Activated T-cell treated with anti-CD3 and anti-CD28 coated beads, Interleukin-2, amount 50 U/mL, for 72 hours (primary cell): Measurements from ENCODE around the gene RCL1. TPM values are rescaled to one million over a fixed set of nuclear protein-coding genes. Genes with fewer than 3 reads are reported as not detected.

Experiments
- ATAC-seq, 2 donors: fragments of 150-1000 bp; cut with Tn5 transposase; replicated peaks in 1 of 2; 2 replicates each; pipeline ENCODE4 v1.10.0; 2021; ENCODE audit warnings: moderate library complexity in 2 of 2, mild to moderate bottlenecking in 1 of 2
- DNase-seq, 2 donors: peaks; one replicate each; pipeline ENCODE4 v3.0.0; 2021 to 2022; ENCODE audit warnings: mixed read lengths in 1 of 2
- H3K27ac Mint-ChIP-seq: one replicate; pipeline ENCODE4 v1.8.0; 2022; ENCODE audit warnings: mild to moderate bottlenecking, moderate library complexity, mixed read lengths
- H3K27me3 Mint-ChIP-seq: one replicate; pipeline ENCODE4 v1.8.0; 2022; ENCODE audit warnings: low read depth, mixed read lengths
- H3K36me3 Mint-ChIP-seq, 2 donors: one replicate each; pipeline ENCODE4 v1.8.0; 2022; ENCODE audit warnings: mixed read lengths in 2 of 2, mild to moderate bottlenecking in 1 of 2; ENCODE audit not compliant: insufficient read depth in 2 of 2
- H3K4me1 Mint-ChIP-seq: one replicate; pipeline ENCODE4 v1.8.0; 2022; ENCODE audit warnings: low read depth, mixed read lengths
- H3K4me3 Mint-ChIP-seq, 2 donors: one replicate each; pipeline ENCODE4 v1.8.0; 2022; ENCODE audit warnings: mild to moderate bottlenecking in 2 of 2, mixed read lengths in 2 of 2, moderate library complexity in 2 of 2
- H3K9me3 Mint-ChIP-seq, 2 donors: one replicate each; pipeline ENCODE4 v1.8.0; 2022; ENCODE audit warnings: mixed read lengths in 2 of 2
- total RNA-seq, 2 donors: library from RNA; stranded (reverse); gene quantifications; one replicate each; pipeline ENCODE4 v1.2.3, GENCODE V29; 2022

The RCL1 gene
- total RNA-seq, 2 donors from 2014 or later = 29.7 to 38.8 TPM

DNA sequence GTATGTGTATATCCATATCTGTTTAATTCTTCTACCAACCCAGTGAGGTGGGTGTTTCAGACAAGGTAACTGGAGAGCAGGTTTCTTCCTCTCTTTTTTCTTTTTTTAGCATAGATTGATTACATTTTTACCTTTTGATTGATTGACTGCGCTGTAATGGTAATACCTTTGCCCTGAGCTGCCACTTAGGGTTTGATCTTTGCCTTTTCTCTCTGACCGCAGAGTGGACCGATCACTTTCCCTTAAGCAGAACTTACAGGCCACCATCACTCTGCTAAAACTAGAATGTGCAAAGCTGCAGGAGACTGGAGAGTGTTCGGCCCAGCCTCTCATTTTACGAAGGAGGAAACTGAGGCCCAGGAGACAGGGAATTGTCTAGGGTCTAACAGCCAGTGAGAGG, 38.0 kb downstream of the RCL1 start:
- H3K4me1 Mint-ChIP-seq = peaks cover 44% of the 10 kb centered on the region
- H3K9me3 Mint-ChIP-seq = no peaks in the 10 kb centered on the region
- H3K27me3 Mint-ChIP-seq = no peaks in the 10 kb centered on the region
- DNase-seq = no peak
- H3K36me3 Mint-ChIP-seq = peaks cover 6 to 28% of the 10 kb centered on the region in 2 donors
- H3K4me3 Mint-ChIP-seq = no peak overlapping the region
- ATAC-seq = no peak
- no peak overlapping the region for H3K27ac Mint-ChIP-seq

DNA sequence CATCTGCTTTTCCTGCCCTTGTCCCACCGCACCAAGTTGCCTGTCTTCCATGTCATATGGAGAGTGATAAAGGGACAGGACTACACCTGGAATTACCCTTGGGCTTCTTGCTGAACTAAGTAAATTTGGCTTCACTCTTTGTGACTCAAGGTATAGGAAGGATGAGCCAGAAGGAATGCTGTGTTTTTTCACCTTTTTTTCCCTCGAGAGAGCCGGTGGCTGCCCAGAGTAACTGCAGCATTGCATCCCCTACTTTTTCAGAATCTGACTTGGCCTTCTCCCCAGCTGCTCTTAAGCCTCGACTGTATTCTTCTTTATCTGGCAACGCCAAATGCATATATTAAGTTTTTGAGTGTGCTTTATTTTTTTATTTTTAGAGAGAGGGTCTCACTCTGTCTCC, 38.4 kb downstream of the RCL1 start:
- ATAC-seq (no peak), DNase-seq (no peak)
- H3K36me3 Mint-ChIP-seq = peaks cover 8 to 28% of the 10 kb centered on the region in 2 donors
- no peaks in the 10 kb centered on the region for H3K27me3 Mint-ChIP-seq
- H3K4me1 Mint-ChIP-seq = peaks cover 45% of the 10 kb centered on the region
- no peak overlapping the region for H3K27ac Mint-ChIP-seq
- no peak overlapping the region for H3K4me3 Mint-ChIP-seq
- H3K9me3 Mint-ChIP-seq = no peaks in the 10 kb centered on the region

DNA sequence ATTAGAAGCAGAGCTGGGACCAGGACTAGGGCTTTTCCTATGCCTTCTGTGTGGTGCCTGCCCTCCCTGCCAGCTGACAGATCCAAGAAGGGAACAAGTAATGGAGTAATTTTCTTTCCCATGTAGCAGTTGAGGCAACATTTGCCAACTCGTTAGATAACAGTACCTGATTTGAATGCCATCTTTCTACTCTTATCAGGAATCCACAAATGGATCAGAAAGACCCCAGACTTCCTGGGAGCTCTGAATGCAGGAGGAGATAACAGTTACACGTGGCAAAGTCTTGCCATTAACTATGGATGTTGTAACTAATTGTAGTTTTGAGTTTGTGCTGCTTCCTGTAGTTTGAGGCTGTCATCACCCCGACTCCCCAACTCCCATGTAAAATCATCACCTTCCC, 39.2 kb downstream of the RCL1 start:
- DNase-seq = no peak
- no peak overlapping the region for H3K4me3 Mint-ChIP-seq
- no peak for ATAC-seq
- peaks cover 51% of the 10 kb centered on the region for H3K4me1 Mint-ChIP-seq
- H3K9me3 Mint-ChIP-seq = no peaks in the 10 kb centered on the region
- H3K36me3 Mint-ChIP-seq = peaks cover 8 to 32% of the 10 kb centered on the region in 2 donors
- no peaks in the 10 kb centered on the region for H3K27me3 Mint-ChIP-seq
- no peak overlapping the region for H3K27ac Mint-ChIP-seq

GRCh38 chr9:4832786-4833579, 40.2 kb downstream of the RCL1 start:
- Mint-ChIP-seq H3K4me1 (peaks cover 60% of the 10 kb centered on the region), H3K4me3 (peak overlapping the region; percentile 55 to 75), H3K27me3 (no peaks in the 10 kb centered on the region), H3K9me3 (no peaks in the 10 kb centered on the region), H3K27ac (peak overlapping the region; percentile 98), H3K36me3 (peaks cover 8 to 32% of the 10 kb centered on the region in 2 donors)
- ATAC-seq = peak; percentile 93 to 94
- peak; percentile 75 to 81 for DNase-seq

GRCh38 chr9:4833781-4834560, 41.2 kb downstream of the RCL1 start:
- Mint-ChIP-seq H3K4me1 (peaks cover 70% of the 10 kb centered on the region), H3K36me3 (peaks cover 8 to 29% of the 10 kb centered on the region in 2 donors), H3K9me3 (no peaks in the 10 kb centered on the region), H3K27me3 (no peaks in the 10 kb centered on the region), H3K4me3 (peak overlapping the region; percentile 55 to 75), H3K27ac (peak overlapping the region; percentile 98)
- DNase-seq (no peak), ATAC-seq (peak in 1 of 2 donors; percentile 9)

- no peak for DNase-seq
- Mint-ChIP-seq H3K36me3 (peaks cover 12 to 29% of the 10 kb centered on the region in 2 donors), H3K9me3 (no peaks in the 10 kb centered on the region), H3K27me3 (no peaks in the 10 kb centered on the region), H3K4me3 (no peak overlapping the region), H3K27ac (peak overlapping the region; percentile 1), H3K4me1 (peaks cover 86% of the 10 kb centered on the region)
- no peak for ATAC-seq
Measured at GRCh38 chr9:4836676-4837075, 43.9 kb downstream of the RCL1 start.

DNA sequence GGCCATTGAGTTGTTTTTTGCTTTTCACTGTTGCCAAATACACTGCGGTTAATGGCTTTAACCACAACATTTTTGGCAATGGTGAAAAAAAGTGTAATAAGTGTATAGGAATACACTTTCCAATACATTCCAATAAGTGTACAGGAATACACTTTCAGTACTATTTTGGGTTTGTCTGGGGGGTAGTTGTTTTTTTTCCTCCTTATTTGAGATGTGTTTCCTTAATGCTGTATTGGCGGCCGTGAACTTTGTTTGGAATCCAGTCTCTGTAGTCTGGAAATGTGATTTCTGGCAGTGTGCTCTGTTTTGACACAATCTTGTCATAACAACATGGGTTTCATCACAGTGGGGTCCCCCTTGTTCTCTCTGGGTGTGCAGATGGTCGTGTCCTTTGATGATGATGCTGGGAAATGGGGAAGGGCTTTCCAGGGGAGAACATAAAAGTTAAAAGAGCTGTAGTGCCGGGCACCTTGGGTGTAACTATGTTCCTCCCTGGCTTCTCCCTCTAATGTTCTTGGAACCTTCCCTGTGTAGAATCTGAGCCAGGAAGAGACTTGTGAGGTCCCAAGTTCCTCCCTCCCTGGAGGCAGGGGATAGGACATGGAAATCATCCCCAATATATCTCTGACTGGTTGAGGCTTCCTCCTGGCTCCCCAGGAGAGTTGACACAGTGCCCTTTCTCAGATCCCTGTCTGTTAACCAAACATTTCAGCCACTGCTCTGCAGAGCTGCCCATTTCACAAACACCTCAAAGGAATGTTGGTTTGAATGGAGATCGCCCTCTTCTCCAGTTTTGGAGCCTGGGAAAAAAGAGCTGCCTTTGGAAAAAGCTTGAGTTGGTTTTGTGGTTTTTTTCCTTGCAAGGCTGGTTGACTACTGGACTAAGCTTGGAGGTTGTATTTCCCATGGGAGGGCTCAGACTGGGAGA, 44.8 kb downstream of the RCL1 start:
- H3K27ac Mint-ChIP-seq = peak overlapping the region; percentile 11
- H3K9me3 Mint-ChIP-seq = no peaks in the 10 kb centered on the region
- peaks cover 85% of the 10 kb centered on the region for H3K4me1 Mint-ChIP-seq
- ATAC-seq (no peak), DNase-seq (no peak)
- H3K36me3 Mint-ChIP-seq = peaks cover 12 to 29% of the 10 kb centered on the region in 2 donors
- H3K4me3 Mint-ChIP-seq = no peak overlapping the region
- H3K27me3 Mint-ChIP-seq = no peaks in the 10 kb centered on the region

- Mint-ChIP-seq H3K27me3 (no peaks in the 10 kb centered on the region), H3K9me3 (no peaks in the 10 kb centered on the region), H3K27ac (peak overlapping the region; percentile 11), H3K4me1 (peaks cover 79% of the 10 kb centered on the region), H3K4me3 (no peak overlapping the region), H3K36me3 (peaks cover 10 to 25% of the 10 kb centered on the region in 2 donors)
- peak in 1 of 2 donors; percentile 30 for ATAC-seq
- DNase-seq = peak; percentile 7 to 19
Measured at GRCh38 chr9:4838189-4838546, 45.4 kb downstream of the RCL1 start.

GRCh38 chr9:4839470-4839912, 46.7 kb downstream of the RCL1 start:
- Mint-ChIP-seq H3K36me3 (peaks cover 12 to 16% of the 10 kb centered on the region in 2 donors), H3K27ac (peak overlapping the region; percentile 58), H3K4me3 (no peak overlapping the region), H3K27me3 (no peaks in the 10 kb centered on the region), H3K4me1 (peaks cover 72% of the 10 kb centered on the region), H3K9me3 (no peaks in the 10 kb centered on the region)
- DNase-seq (no peak), ATAC-seq (no peak)

- Mint-ChIP-seq H3K27me3 (no peaks in the 10 kb centered on the region), H3K4me1 (peaks cover 67% of the 10 kb centered on the region), H3K36me3 (peaks cover 14 to 15% of the 10 kb centered on the region in 2 donors), H3K9me3 (no peaks in the 10 kb centered on the region), H3K27ac (peak overlapping the region; percentile 58), H3K4me3 (no peak overlapping the region)
- ATAC-seq = no peak
- DNase-seq = no peak
Measured at GRCh38 chr9:4840018-4840417, 47.3 kb downstream of the RCL1 start.

- ATAC-seq (no peak), DNase-seq (no peak)
- peaks cover 49% of the 10 kb centered on the region for H3K4me1 Mint-ChIP-seq
- peaks cover 7 to 11% of the 10 kb centered on the region in 2 donors for H3K36me3 Mint-ChIP-seq
- no peaks in the 10 kb centered on the region for H3K9me3 Mint-ChIP-seq
- H3K4me3 Mint-ChIP-seq = no peak overlapping the region
- peak overlapping the region; percentile 77 for H3K27ac Mint-ChIP-seq
- H3K27me3 Mint-ChIP-seq = no peaks in the 10 kb centered on the region
Measured at GRCh38 chr9:4842213-4842612, 49.5 kb downstream of the RCL1 start.

GRCh38 chr9:4842734-4843133, 50.0 kb downstream of the RCL1 start:
- peaks cover 7 to 11% of the 10 kb centered on the region in 2 donors for H3K36me3 Mint-ChIP-seq
- H3K27ac Mint-ChIP-seq = peak overlapping the region; percentile 77
- H3K4me3 Mint-ChIP-seq = no peak overlapping the region
- DNase-seq (peak in 1 of 2 donors; percentile 15), ATAC-seq (peak; percentile 33 to 42)
- no peaks in the 10 kb centered on the region for H3K27me3 Mint-ChIP-seq
- peaks cover 44% of the 10 kb centered on the region for H3K4me1 Mint-ChIP-seq
- H3K9me3 Mint-ChIP-seq = no peaks in the 10 kb centered on the region
